ENCODE data around the gene APH1A.

The APH1A gene

GRCh38 chr1:150281758-150282557, 13.1 kb upstream of the APH1A start, which contains the start of gene CIART:
Gene CIART (plus strand): TSS chr1:150282554. CDS start chr1:150283268, 714 bp downstream.
- H3K27ac ChIP-seq: peak within 1 kb of the TSS; percentile 94 to 98
- DNase-seq (ENCODE audit: low spot score): peak; percentile 98
- TF ChIP-seq, protein P1, sequence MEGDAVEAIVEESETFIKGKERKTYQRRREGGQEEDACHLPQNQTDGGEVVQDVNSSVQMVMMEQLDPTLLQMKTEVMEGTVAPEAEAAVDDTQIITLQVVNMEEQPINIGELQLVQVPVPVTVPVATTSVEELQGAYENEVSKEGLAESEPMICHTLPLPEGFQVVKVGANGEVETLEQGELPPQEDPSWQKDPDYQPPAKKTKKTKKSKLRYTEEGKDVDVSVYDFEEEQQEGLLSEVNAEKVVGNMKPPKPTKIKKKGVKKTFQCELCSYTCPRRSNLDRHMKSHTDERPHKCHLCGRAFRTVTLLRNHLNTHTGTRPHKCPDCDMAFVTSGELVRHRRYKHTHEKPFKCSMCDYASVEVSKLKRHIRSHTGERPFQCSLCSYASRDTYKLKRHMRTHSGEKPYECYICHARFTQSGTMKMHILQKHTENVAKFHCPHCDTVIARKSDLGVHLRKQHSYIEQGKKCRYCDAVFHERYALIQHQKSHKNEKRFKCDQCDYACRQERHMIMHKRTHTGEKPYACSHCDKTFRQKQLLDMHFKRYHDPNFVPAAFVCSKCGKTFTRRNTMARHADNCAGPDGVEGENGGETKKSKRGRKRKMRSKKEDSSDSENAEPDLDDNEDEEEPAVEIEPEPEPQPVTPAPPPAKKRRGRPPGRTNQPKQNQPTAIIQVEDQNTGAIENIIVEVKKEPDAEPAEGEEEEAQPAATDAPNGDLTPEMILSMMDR (IDR thresholded peaks at IDR 0.05): no peak
- H3K4me3 ChIP-seq: peak within 1 kb of the TSS; percentile 81

GRCh38 chr1:150281221-150281757, 12.5 kb upstream of the APH1A start:
- H3K4me3 ChIP-seq: peak overlapping the region; percentile 81
- DNase-seq (ENCODE audit: low spot score): peak; percentile 80
- TF ChIP-seq, protein P1 (IDR thresholded peaks at IDR 0.05): peak; percentile 51
- H3K27ac ChIP-seq: peak overlapping the region; percentile 94 to 98

- TF ChIP-seq, protein P1 (IDR thresholded peaks at IDR 0.05): no peak
- H3K4me3 ChIP-seq: no peak overlapping the region
- H3K27ac ChIP-seq: peak overlapping the region; percentile 62 to 94
- DNase-seq (ENCODE audit: low spot score): no peak
Measured at GRCh38 chr1:150280138-150280707, 11.4 kb upstream of the APH1A start.

DNA sequence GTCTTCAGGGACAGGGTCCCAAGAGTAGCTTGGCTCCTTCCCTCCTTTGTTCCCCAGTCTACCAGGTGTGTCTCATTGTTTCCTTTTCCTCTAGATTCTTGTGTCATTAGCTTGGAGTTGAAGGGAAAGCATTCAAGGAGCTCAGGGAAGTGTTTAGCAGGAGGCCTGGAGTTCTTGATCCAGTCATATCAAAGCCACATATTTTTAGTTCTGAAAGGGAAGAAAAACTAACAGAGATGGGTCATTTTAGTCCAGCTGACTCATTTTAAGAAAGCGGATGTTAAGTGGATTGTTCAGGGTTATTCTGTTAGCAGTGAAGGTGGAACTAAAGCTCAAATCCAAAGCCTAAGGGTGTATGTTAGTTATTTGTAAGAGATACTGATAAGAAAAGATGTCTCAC, 4.5 kb upstream of the APH1A start:
- no peak for DNase-seq (ENCODE audit: low spot score)
- peak overlapping the region; percentile 60 for H3K4me3 ChIP-seq
- TF ChIP-seq, protein P1 (IDR thresholded peaks at IDR 0.05): no peak
- H3K27ac ChIP-seq: peak overlapping the region; percentile 62 to 75

DNA sequence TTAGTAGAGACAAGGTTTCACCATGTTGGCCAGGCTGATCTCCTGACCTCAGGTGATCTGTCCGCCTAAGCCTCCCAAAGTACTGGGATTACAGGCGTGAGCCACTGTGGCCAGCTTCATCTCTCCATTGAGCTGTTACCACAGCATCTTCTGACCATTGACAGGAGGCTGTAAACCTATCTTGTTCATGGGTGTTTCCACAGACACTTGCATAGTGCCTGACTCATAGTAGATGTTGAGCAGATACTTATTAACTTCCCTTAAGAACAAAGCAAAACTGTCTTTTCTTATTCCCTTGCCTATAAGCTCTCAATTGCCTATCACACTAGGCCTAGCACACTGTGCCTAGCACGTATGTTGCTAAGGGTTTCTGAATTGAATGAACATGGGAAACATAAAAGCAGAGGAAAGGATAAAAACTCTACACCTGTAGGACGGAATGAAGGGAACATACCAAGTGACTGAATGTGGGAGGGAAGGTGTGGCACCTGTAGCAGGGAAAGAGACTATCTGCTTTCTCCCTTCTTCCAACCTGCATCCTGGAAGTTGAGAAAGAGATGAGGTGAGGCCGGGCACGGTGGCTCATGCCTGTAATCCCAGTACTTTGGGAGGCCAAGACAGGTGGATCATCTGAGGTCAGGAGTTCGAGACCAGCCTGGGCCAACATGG, 2.6 kb upstream of the APH1A start:
- TF ChIP-seq, protein P1 (IDR thresholded peaks at IDR 0.05): no peak
- no peak for DNase-seq (ENCODE audit: low spot score)
- Histone ChIP-seq H3K4me3 (no peak overlapping the region), H3K27ac (peak overlapping the region; percentile 62 to 75)

- Histone ChIP-seq H3K4me3 (peak overlapping the region; percentile 93), H3K27ac (peak overlapping the region; percentile 87 to 94)
- TF ChIP-seq, protein P1 (IDR thresholded peaks at IDR 0.05): no peak
Measured at GRCh38 chr1:150269451-150269850, 635 bp upstream of the APH1A start.

More at GRCh38 chr1:150269451-150269850, 635 bp upstream of the APH1A start:
- DNase-seq (ENCODE audit: low spot score): no peak
